ENCODE measurements around the gene SLC29A4. TPM values are rescaled to one million over a fixed set of nuclear protein-coding genes. Genes with fewer than 3 reads are reported as not detected.

Gene SLC29A4
- total RNA-seq, 2 experiments from 2014 or later = 2.5 to 2.9 TPM

GRCh38 chr7:5352440-5353010, 69.8 kb downstream of the SLC29A4 start:
- ATAC-seq (no peak), DNase-seq (no peak)
- Mint-ChIP-seq H3K36me3 (ENCODE audit: low read depth) (peaks cover 33% of the 10 kb centered on the region), H3K27ac (no peak overlapping the region), H3K4me3 (no peak overlapping the region), H3K9me3 (no peaks in the 10 kb centered on the region), H3K4me1 (ENCODE audit: low read depth) (peaks cover 11% of the 10 kb centered on the region), H3K27me3 (no peaks in the 10 kb centered on the region)
- POLR2A ChIA-PET = no interaction called here
- no peak for TF ChIP-seq CTCF (IDR thresholded peaks at IDR 0.05)
- CTCF ChIA-PET = interaction anchor here (5.6 kb wide), 1 partner anchor 13 kb away, joined by 34 read pairs; no protein-coding TSS in a partner anchor
- intact Hi-C loops (cut with micrococcal nuclease) = no loop called here

GRCh38 chr7:5354460-5355232, 71.9 kb downstream of the SLC29A4 start:
- H3K27me3 Mint-ChIP-seq = no peaks in the 10 kb centered on the region
- no peak for ATAC-seq

More at GRCh38 chr7:5354460-5355232, 71.9 kb downstream of the SLC29A4 start:
- no peak overlapping the region for H3K27ac Mint-ChIP-seq
- H3K9me3 Mint-ChIP-seq = no peaks in the 10 kb centered on the region
- CTCF ChIA-PET = interaction anchor here (2.5 to 5.6 kb wide), 2 partner anchors 11 to 114 kb away, joined by 8 to 34 read pairs; no protein-coding TSS in a partner anchor
- no peak overlapping the region for H3K4me3 Mint-ChIP-seq
- peaks cover 11% of the 10 kb centered on the region for H3K4me1 Mint-ChIP-seq (ENCODE audit: low read depth)
- DNase-seq = no peak
- no peak for TF ChIP-seq CTCF (IDR thresholded peaks at IDR 0.05)
- intact Hi-C loops (cut with micrococcal nuclease) = no loop called here
- peaks cover 43% of the 10 kb centered on the region for H3K36me3 Mint-ChIP-seq (ENCODE audit: low read depth)
- POLR2A ChIA-PET = interaction anchor here (1.5 kb wide), 1 partner anchor 10 kb away, joined by 3 read pairs; no protein-coding TSS in a partner anchor

Other genes with a start within 250 kb of the SLC29A4 start
- 10 to 100 TPM; 15.4 to 17.1 TPM for gene RBAK, start 237.1 kb upstream of the SLC29A4 start, total RNA-seq
- 10 to 100 TPM; 39.3 to 39.5 TPM for gene WIPI2, start 92.7 kb upstream of the SLC29A4 start, total RNA-seq
- 10 to 100 TPM; 43.8 to 44.2 TPM for gene TNRC18, start 140.9 kb downstream of the SLC29A4 start, total RNA-seq
- gene FBXL18, start 230.9 kb downstream of the SLC29A4 start, total RNA-seq = 1 to 10 TPM; 7.5 to 7.7 TPM
- gene ACTB, start 247.7 kb downstream of the SLC29A4 start, total RNA-seq = 1,000 to 10,000 TPM; 9,410 to 9,639 TPM

Data from activated CD8-positive, alpha-beta T cell treated with anti-CD3 and anti-CD28 coated beads for 36 hours (primary cell).